Smooth muscle cell (in vitro differentiated cells): ENCODE data around the gene ZNF202. TPM values are rescaled to one million over a fixed set of nuclear protein-coding genes. Genes with fewer than 3 reads are reported as not detected.

ENCODE experiments used
- DNase-seq: peaks from one replicate; lab custom pipeline; 2025; ENCODE audit not compliant: unreplicated experiment; lab: John Stamatoyannopoulos, UW
- H2AFZ ChIP-seq: fragments of 200-600 bp; sonication (generic); 2 replicates; pipeline ENCODE4 v1.6.0; 2016; ENCODE audit warnings: antibody characterized with exemption, low read depth, mild to moderate bottlenecking
- H3F3A ChIP-seq: fragments of 200-600 bp; sonication (generic); 2 replicates; pipeline ENCODE4 v1.6.0; 2017; ENCODE audit warnings: antibody characterized with exemption, low read depth
- H3K27ac ChIP-seq: fragments of 200-600 bp; sonication (generic); 2 replicates; pipeline ENCODE4 v1.5.1; 2016; ENCODE audit warnings: low read depth, mild to moderate bottlenecking
- H3K27me3 ChIP-seq: fragments of 200-600 bp; sonication (generic); 2 replicates; pipeline ENCODE4 v1.6.1; 2016; ENCODE audit warnings: low read depth, mild to moderate bottlenecking
- H3K36me3 ChIP-seq: fragments of 200-600 bp; sonication (generic); 2 replicates; pipeline ENCODE4 v1.5.1; 2016; ENCODE audit warnings: low read depth
- H3K4me1 ChIP-seq: fragments of 200-600 bp; sonication (generic); 2 replicates; pipeline ENCODE4 v1.5.1; 2016; ENCODE audit warnings: low read depth
- H3K4me2 ChIP-seq: fragments of 200-600 bp; sonication (generic); 2 replicates; pipeline ENCODE4 v1.6.0; 2016; ENCODE audit warnings: mild to moderate bottlenecking
- H3K4me3 ChIP-seq: fragments of 200-600 bp; sonication (generic); 2 replicates; pipeline ENCODE4 v1.5.1; 2016; ENCODE audit warnings: mild to moderate bottlenecking
- H3K79me2 ChIP-seq: fragments of 200-600 bp; sonication (generic); 2 replicates; pipeline ENCODE4 v1.6.0; 2016; ENCODE audit warnings: low read depth, mild to moderate bottlenecking
- H3K9ac ChIP-seq: fragments of 200-600 bp; sonication (generic); 2 replicates; pipeline ENCODE4 v1.6.0; 2016; ENCODE audit warnings: low read depth
- H3K9me3 ChIP-seq: fragments of 200-600 bp; sonication (generic); replicated peaks from 2 replicates; pipeline ENCODE4 v1.5.1; 2016; ENCODE audit warnings: low read depth
- H4K20me1 ChIP-seq: fragments of 200-600 bp; sonication (generic); 2 replicates; pipeline ENCODE4 v1.6.0; 2016; ENCODE audit warnings: low read depth
- CTCF ChIP-seq: fragments of 200-600 bp; sonication (generic); IDR thresholded peaks from 2 replicates; pipeline ENCODE4 v1.5.1; 2017; ENCODE audit warnings: borderline replicate concordance, mild to moderate bottlenecking, antibody characterized with exemption; ENCODE audit not compliant: insufficient read depth, poor library complexity, severe bottlenecking
- WGBS: methylation state at CpG from one replicate; pipeline ENCODE4 v1.1.7; 2016; ENCODE audit warnings: low lambda C conversion rate; 5-methylcytosine and 5-hydroxymethylcytosine counted together
- polyA plus RNA-seq: library from polyadenylated mRNA; unstranded; fragments of >200 nt; fragmentation: Nextera tagmentation; extraction: Ambion mirVana; gene quantifications from 2 replicates; pipeline ENCODE4 v1.2.1, GENCODE V29; 2016
- total RNA-seq: library from RNA; depleted of rRNA; stranded (reverse); fragments of >200 nt; gene quantifications from 2 replicates; pipeline ENCODE4 v1.2.3, GENCODE V29; 2014

Gene ZNF202
- total and polyA plus RNA-seq, 2 experiments from 2014 or later, result 3.6 to 6.2 TPM

- TF ChIP-seq CTCF, result no peak
- WGBS, result 93% methylated on average over 3 of the region's 3 CpGs
- H3K9ac ChIP-seq, result no peak overlapping the region
Measured at GRCh38 chr11:123771664-123772063, 30.2 kb upstream of the ZNF202 start.

GRCh38 chr11:123770712-123771111, 29.3 kb upstream of the ZNF202 start:
- Histone ChIP-seq H3K27me3 (no peaks in the 10 kb centered on the region), H3K4me2 (no peak overlapping the region), H3K4me1 (no peaks in the 10 kb centered on the region), H3K27ac (no peak overlapping the region), H3K36me3 (no peaks in the 10 kb centered on the region), H3F3A (no peaks in the 10 kb centered on the region), H2AFZ (no peak overlapping the region), H3K4me3 (no peak overlapping the region), H3K79me2 (no peaks in the 10 kb centered on the region), H3K9me3 (no peaks in the 10 kb centered on the region), H3K9ac (no peak overlapping the region), H4K20me1 (no peaks in the 10 kb centered on the region)
- TF ChIP-seq CTCF, result no peak
- DNase-seq, result no peak

More at GRCh38 chr11:123771664-123772063, 30.2 kb upstream of the ZNF202 start:
- Histone ChIP-seq H3K27me3 (no peaks in the 10 kb centered on the region), H3K36me3 (no peaks in the 10 kb centered on the region), H3K4me2 (no peak overlapping the region), H3F3A (no peaks in the 10 kb centered on the region), H3K9me3 (no peaks in the 10 kb centered on the region), H4K20me1 (no peaks in the 10 kb centered on the region), H3K4me3 (no peak overlapping the region), H3K4me1 (no peaks in the 10 kb centered on the region), H3K79me2 (no peaks in the 10 kb centered on the region), H2AFZ (no peak overlapping the region), H3K27ac (no peak overlapping the region)
- DNase-seq, result no peak

- DNase-seq, result no peak
- Histone ChIP-seq H3K9me3 (no peaks in the 10 kb centered on the region), H3K9ac (no peak overlapping the region), H3K27me3 (no peaks in the 10 kb centered on the region), H3K36me3 (no peaks in the 10 kb centered on the region), H2AFZ (no peak overlapping the region), H3K4me3 (no peak overlapping the region), H3K79me2 (no peaks in the 10 kb centered on the region), H4K20me1 (no peaks in the 10 kb centered on the region), H3K27ac (no peak overlapping the region), H3K4me1 (no peaks in the 10 kb centered on the region), H3F3A (no peaks in the 10 kb centered on the region), H3K4me2 (no peak overlapping the region)
- TF ChIP-seq CTCF, result no peak
- WGBS, result 76% methylated on average over 1 of the region's 1 CpG
Measured at GRCh38 chr11:123765601-123766000, 24.1 kb upstream of the ZNF202 start.

DNA sequence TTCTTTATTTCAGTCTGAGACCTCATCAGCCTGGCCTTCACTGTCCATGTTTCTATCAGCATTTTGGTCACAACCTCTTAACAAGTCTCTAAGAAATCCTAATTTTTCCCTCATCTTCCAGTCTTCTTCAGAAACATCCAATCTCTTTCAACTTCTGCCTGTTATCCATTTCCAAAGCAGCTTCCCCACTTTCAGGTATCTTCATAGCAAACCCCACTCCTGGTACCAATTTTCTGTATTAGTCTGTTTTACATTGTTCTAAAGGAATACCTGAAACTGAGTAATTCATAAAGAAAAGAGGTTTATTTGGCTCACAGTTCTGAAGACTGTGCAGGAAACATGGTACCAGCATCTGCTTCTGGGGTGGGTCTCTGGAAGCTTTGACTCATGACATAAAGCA, 21.0 kb upstream of the ZNF202 start:
- H3K79me2 ChIP-seq, result no peaks in the 10 kb centered on the region
- no peak for DNase-seq

More for the DNA sequence above, 21.0 kb upstream of the ZNF202 start:
- H3F3A ChIP-seq, result no peaks in the 10 kb centered on the region
- H3K4me3 ChIP-seq, result no peak overlapping the region
- H3K9me3 ChIP-seq, result no peaks in the 10 kb centered on the region
- H2AFZ ChIP-seq, result no peak overlapping the region
- H4K20me1 ChIP-seq, result no peaks in the 10 kb centered on the region
- no peaks in the 10 kb centered on the region for H3K36me3 ChIP-seq
- no peak overlapping the region for H3K9ac ChIP-seq
- no peaks in the 10 kb centered on the region for H3K4me1 ChIP-seq
- no peak for TF ChIP-seq CTCF
- H3K27ac ChIP-seq, result no peak overlapping the region
- H3K27me3 ChIP-seq, result no peaks in the 10 kb centered on the region
- no peak overlapping the region for H3K4me2 ChIP-seq
